Body of pancreas (tissue), 4 donors: Measurements from ENCODE around the gene MRGPRG.

Experiments
- CTCF ChIP-seq, 7 experiments: fragments of 450-650 bp in 4 of 7; fragments of 200-600 bp in 3 of 7; sonication (generic) in 3 of 7; IDR thresholded peaks; one replicate each; pipeline ENCODE4 v1.5.1; 2016 to 2019; ENCODE audit warnings: antibody characterized with exemption in 7 of 7
- POLR2A ChIP-seq, 3 donors: fragments of 450-650 bp; IDR thresholded peaks; one replicate each; pipeline ENCODE4 v1.6.1; 2016; ENCODE audit warnings: antibody characterized with exemption in 3 of 3, mild to moderate bottlenecking in 2 of 3

DNA sequence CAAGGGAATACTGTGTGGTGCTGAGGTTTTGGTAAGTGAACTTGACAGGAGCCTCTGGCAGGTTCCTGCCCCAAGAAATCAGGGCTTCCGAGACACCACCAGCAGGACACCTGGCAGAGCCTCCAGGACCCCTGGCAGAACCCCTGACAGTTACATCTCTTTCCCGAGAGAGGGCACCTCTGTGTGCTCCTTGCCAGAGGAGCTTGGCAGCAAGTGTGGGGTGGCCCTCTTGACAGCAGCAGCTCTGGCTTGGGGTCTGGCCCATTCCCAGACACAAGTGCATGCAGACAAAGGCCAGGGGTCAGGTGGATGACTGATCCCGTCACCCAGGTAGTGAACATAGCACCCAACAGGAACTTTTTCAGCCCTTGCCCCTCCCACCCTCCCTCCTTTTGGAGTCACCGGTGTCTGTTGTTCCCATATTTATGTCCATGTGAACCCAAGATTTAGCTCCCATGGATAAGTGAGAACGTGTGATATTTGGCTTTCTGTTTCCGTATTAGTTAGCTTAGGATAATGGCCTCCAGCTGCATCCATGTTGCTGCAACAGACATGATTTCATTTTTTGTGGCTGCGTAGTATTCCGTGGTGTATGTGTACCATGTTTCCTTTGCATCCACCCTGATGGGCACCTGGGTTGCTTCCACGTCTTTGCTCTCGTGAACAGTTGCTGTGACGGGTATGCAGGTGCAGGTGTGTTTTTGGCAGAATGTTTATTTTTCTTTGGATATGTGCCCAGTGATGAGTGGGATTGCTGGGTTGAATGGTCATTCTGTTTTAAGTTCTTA is 32.3 kb downstream of the MRGPRG start:
- TF ChIP-seq POLR2A (IDR thresholded peaks at IDR 0.05): no peak
- TF ChIP-seq CTCF (IDR thresholded peaks at IDR 0.05): no peak
